Measurements from ENCODE around the gene KLF6. TPM values are rescaled to one million over a fixed set of nuclear protein-coding genes. Genes with fewer than 3 reads are reported as not detected.

Gene KLF6
- polyA plus RNA-seq, 3 donors, result 45.5 to 58.0 (median 51.7) TPM

GRCh38 chr10:3775696-3776551, 9.1 kb downstream of the KLF6 start:
- DNase-seq (ENCODE audit: low read depth in 3 of 3, low spot score in 2 of 3), result no peak

DNA sequence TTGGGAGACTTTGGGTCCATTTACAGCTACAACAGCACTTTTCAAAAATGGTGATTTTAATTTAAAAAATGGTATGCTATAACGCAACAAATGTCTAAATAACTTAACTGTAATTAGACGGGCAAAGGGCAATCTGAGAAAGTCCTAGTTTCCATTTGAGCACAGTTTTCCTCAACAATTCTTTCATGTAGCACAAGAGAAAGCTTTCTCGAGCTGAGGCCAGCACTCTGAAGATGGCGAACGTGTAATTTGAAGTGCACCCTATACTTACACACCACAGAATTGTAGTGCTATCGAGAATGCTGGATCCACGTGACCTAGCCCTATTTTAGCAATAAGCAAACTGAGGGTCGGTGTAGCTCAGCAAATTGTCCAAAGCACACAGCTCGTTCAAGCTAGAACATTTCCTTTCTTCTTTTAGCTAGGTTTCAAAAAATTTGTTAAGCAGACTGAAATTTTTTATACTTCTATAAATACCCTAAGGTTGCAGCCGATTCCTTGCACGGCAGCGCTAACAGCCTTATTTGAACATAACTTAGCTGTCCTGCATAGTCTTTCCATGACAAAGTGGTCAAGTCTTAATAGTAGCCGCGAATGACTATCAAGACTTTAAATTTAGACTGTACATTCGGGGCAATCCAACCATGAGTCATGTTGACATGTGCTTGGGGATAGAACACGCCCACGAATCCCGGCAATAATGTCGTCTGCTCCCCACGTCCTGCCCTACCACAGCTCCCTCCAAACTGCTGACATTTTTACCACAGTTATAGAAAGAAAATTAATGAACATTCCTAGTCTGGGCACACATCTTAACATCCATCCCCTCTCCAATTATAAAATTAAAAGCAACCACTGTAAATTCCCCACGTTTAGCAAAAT, 10.0 kb downstream of the KLF6 start:
- DNase-seq (ENCODE audit: low read depth in 3 of 3, low spot score in 2 of 3), result no peak

DNA sequence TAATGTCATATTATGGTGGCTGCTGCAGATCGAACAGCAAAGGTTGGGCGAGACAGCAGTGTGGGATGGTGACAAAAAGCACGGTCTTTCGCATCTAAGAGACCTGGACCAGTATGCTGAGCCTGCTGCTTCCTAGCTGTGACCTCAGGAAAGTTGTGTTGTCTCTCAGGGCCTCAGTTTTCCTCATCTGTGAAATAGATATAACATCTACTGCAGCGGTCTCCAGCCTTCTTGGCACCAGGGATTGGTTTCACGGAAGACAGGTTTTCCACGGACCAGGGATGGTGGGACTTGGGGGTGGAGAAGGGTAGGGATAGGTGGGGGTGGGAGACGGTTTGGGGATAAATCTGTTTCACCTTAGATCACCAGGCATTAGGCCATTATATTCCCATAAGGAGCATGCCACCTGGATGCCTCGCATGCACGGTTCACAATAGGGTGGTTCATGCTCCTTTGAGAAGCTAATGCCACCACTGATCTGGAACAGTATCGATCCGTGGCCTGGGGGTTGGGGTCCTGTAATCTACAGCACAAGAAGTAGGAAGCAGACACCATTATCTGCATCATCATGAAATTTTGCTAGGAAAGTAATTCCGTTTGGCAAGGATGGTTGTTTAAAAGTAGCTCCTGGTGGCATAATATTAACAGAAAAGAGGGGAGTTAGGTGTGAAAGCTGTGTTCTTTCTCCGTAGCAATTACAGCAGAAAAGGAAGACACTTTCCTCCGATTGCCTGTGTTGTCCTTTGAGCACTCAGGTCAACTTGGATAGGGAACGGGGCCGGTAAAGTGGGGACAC, 10.8 kb downstream of the KLF6 start:
- no peak for DNase-seq (ENCODE audit: low read depth in 3 of 3, low spot score in 2 of 3)

GRCh38 chr10:3773460-3774017, 11.5 kb downstream of the KLF6 start:
- DNase-seq (ENCODE audit: low read depth in 3 of 3, low spot score in 2 of 3), result no peak

DNA sequence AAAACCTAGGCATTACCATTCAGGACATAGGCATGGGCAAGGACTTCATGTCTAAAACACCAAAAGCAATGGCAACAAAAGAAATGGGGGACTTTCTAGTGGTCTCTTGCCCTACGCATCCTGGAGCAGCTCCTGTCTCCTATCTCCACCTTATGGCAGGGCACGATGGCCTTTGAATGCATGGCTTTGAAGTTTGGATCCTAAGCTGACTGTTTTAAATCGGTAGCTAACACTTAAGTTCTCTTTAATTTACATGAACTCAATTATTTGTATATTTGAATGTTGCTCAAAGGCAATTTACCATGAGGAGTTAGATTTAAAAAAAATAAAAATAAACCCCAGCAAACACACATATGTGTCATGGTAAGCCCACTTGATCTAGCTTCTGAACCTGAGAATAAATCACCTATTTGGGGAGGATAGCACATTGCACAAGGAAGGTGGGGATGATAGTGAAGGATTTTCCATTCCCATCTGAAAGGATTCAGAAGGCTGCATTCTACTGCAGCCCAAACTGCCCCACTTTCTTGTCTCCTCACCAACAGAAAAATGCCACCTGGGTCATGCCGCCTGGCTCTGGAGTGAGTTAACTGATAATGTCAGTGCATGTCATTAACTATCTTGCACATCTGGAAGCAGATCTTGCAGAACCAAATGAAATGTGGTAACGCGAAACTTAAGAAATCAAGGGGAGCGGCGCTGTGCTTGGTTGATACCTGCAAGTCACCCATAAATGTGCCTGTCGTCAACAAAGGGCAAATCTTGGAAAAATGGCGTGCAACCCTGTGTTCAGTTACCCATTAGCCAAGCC, 12.4 kb downstream of the KLF6 start:
- no peak for DNase-seq (ENCODE audit: low read depth in 3 of 3, low spot score in 2 of 3)

- DNase-seq (ENCODE audit: low read depth in 3 of 3, low spot score in 2 of 3), result no peak
These were observed 14.3 kb downstream of the KLF6 start for GRCh38 chr10:3770611-3771110.

- no peak for DNase-seq (ENCODE audit: low read depth in 3 of 3, low spot score in 2 of 3)
These were observed 15.5 kb downstream of the KLF6 start for GRCh38 chr10:3769556-3769955.

GRCh38 chr10:3766046-3766756, 18.8 kb downstream of the KLF6 start:
- DNase-seq (ENCODE audit: low read depth in 3 of 3, low spot score in 2 of 3), result no peak

GRCh38 chr10:3765146-3765545, 19.9 kb downstream of the KLF6 start:
- DNase-seq (ENCODE audit: low read depth in 3 of 3, low spot score in 2 of 3), result no peak

- DNase-seq (ENCODE audit: low read depth in 3 of 3, low spot score in 2 of 3), result no peak
These were observed 20.3 kb downstream of the KLF6 start for GRCh38 chr10:3764626-3765112.

DNA sequence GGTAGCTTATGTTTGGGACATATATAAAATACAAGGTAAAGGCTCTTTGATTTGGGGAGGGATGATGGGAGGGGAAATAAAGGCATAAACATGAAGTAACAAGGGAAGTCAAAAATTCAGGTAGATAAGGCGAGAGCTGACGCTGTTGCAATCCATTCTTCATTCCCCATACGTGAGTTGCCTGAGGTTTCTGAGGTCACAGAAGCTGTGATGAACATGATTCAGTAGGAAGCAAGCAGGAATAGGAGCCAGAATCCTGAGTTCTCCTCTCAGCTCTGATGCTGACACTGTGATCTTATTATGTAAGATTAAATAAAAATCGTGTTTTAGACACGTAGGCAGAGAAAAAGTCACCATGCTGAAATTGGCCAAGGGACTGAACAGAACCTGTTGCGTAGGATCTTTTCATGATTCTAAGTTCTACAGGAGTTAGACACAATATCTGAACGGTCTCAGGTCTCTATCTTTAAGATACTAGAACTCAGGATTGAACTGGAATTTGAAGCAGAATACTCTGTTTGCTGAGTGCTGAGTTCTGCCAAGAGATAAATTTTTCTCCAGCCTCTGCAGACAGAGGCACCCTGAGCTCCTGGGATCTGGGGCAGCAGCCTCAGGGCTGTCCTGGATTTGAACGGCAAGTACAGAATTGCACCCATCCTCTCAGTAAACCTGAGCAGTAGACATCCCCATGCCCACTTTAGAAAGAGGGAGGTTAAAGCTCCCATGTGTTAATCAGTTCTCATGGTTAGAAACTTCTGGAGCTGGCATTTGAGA, 21.0 kb downstream of the KLF6 start:
- no peak for DNase-seq (ENCODE audit: low read depth in 3 of 3, low spot score in 2 of 3)

DNA sequence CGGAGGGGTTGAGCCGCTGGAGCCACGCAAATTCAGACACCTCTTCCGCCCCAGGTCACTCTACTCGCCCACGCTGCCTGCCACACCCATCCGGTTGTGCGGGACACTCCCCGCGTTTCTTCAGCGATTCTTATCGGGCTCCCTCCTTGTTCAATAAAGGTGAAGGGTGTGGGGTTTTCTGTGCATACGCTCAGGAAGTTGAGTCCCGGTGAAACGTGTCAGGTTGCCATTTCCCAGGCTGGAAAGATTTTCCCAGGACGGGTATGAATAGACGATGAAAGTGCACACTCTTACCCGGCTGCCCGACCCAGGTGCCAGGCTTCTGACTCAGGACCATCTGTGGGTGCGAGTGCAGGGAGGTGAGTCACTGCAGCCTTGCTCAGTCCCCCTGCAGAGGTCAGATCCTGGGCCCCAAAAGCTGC, 22.0 kb downstream of the KLF6 start:
- DNase-seq (ENCODE audit: low read depth in 3 of 3, low spot score in 2 of 3), result no peak

- DNase-seq (ENCODE audit: low read depth in 3 of 3, low spot score in 2 of 3), result no peak
These were observed 22.7 kb downstream of the KLF6 start for GRCh38 chr10:3762309-3762708.

DNA sequence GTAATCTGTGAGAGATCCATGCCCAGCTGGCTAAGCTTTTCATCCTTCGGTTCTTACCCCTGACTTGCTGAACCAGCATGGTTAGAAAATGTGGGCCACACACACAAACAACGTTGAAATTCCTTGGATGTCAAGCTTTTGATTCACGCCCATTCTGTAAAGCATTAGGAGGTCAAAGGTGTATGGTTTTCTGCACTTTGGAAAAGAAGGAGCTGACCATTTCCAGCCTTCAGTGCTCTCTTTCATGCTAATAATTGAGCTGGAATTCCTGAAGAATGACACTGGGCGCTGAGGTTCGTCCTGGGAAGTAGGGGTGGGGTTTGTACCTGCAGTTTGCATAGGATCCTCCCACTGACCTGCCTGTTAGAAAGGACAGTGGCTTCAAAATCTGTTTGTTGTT, 23.1 kb downstream of the KLF6 start:
- DNase-seq (ENCODE audit: low read depth in 3 of 3, low spot score in 2 of 3), result no peak

DNA sequence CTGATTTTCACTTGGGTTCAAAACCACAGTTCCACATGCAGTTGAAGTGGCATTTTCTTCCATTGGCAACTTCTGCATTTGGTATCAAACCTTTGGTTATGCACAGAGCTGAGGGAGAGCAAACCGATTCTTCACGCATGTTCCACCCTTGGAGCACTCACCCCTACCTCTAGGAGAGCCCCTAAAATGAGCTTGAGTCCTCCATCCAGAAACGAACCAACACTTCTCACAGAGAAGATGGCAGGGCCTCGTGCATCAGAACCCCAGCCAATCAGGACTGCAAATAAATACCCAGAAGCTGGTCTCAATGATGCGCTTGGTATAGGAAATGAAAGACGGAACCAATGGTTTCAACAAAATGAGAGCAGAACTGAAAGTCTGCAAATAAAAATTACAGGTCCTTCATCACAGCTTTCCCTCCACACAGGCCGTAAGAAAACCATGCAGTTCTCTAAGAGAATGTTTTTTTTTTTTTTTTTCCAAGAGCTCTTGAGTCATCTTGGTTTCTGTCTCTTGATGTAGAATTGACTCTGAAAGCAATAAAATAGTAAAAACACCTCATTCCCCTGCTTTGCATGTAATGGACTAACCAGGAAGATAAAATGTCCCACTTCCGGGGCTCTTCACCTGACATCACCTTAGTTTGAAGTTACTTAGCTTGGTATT, 23.9 kb downstream of the KLF6 start:
- DNase-seq (ENCODE audit: low read depth in 3 of 3, low spot score in 2 of 3), result no peak

- no peak for DNase-seq (ENCODE audit: low read depth in 3 of 3, low spot score in 2 of 3)
These were observed 24.9 kb downstream of the KLF6 start for GRCh38 chr10:3760083-3760482.

DNA sequence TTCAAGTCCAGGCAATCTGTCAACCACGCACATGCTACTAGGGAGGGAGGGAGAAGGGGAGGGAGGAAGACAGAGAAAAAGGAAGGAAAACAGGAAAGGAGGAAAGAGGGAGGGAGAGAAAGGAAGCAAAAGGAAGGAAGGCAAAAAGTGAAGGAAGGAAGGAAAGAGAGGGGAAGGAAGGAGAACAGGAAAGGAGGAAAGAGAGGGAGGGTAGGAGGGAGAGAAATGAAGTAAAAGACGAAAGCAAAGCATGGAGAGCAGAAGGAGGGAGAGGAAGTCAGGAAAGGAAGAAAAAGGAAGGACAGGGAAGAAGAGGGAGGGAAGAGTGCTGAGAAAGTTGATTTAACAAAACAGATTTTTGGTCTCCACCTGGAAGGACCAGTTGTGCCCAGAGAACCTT, 25.6 kb downstream of the KLF6 start:
- DNase-seq (ENCODE audit: low read depth in 3 of 3, low spot score in 2 of 3), result no peak
